ENCODE results near the gene ARL2BP. TPM values are rescaled to one million over a fixed set of nuclear protein-coding genes. Genes with fewer than 3 reads are reported as not detected.
A peak's percentile ranks its signal among the peaks of the same experiment; 100 is the strongest.

The ARL2BP gene
- total and polyA plus RNA-seq, 2 of the 13 experiments (the other 11 are each of a cell fraction or from before 2014, with no cell fraction given) = 64.3 to 67.6 TPM

DNA sequence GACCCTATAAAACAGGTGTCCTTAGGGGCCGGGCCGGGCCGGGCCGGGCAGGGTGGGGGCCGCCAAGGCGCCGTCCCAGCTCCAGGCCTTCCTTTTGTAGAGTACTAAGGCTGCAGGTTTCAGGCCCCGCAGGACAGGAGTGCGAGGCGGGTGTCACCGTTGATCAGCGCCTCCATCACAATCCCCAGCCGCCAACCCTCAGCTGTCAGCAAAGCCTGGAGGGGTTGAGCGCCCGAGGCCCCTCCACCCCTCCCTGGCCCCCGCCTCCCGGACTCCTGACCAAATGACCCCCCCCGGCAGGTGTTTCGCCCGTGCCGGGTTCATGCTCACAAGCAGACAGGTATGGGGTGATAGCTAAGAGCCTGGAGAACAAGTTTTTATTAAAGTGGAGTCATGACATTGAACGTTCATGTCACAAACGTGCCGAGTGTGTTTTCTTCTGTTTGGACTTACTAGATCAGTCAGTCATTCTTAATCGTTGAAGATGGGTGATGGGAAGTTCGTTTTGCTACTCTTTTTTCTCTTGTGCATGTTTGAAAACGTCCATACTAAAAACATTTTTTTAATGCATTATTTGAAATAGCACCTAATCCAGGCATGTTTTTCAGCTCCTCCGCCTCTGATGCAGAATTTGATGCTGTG, 534 bp downstream of the ARL2BP start (continued):
- TF ChIP-seq KLF15 (CRISPR knock-in tag; IDR thresholded peaks at IDR 0.05; ENCODE audit: borderline replicate concordance) = 0 out of 2 replicates have a peak, but pooled peaks have one; percentile 11
- 0 out of 2 replicates have a peak, but pooled peaks have one; percentile 8 for TF ChIP-seq ZNF678 (CRISPR knock-in tag; IDR thresholded peaks at IDR 0.05)
- TF ChIP-seq MTA1 (CRISPR knock-in tag; IDR thresholded peaks at IDR 0.05; ENCODE audit: borderline replicate concordance) = 0 out of 2 replicates have a peak, but pooled peaks have one; percentile 20
- no peak for TF ChIP-seq TOE1 (CRISPR knock-in tag; IDR thresholded peaks at IDR 0.05)
- no peak for TF ChIP-seq KMT2B (CRISPR knock-in tag; IDR thresholded peaks at IDR 0.05)
- no peak; the same call in 1 of the 2 replicates for TF ChIP-seq IRF2 (CRISPR knock-in tag; IDR thresholded peaks at IDR 0.05)
- TF ChIP-seq SP1 (IDR thresholded peaks at IDR 0.05) = no peak
- no peak for TF ChIP-seq SP1 (CRISPR knock-in tag; IDR thresholded peaks at IDR 0.05)
- no peak for TF ChIP-seq BRD4 (CRISPR knock-in tag; IDR thresholded peaks at IDR 0.05)
- peak; percentile 67 for TF ChIP-seq SRSF1 (optimal IDR thresholded peaks at IDR 0.05; ENCODE audit: low read depth, low read length)
- no peak for TF ChIP-seq MYNN (CRISPR knock-in tag; IDR thresholded peaks at IDR 0.05; ENCODE audit: low read depth)
- no peak for TF ChIP-seq PAX8 (CRISPR knock-in tag; IDR thresholded peaks at IDR 0.05; ENCODE audit: borderline replicate concordance)
- TF ChIP-seq, protein P1, sequence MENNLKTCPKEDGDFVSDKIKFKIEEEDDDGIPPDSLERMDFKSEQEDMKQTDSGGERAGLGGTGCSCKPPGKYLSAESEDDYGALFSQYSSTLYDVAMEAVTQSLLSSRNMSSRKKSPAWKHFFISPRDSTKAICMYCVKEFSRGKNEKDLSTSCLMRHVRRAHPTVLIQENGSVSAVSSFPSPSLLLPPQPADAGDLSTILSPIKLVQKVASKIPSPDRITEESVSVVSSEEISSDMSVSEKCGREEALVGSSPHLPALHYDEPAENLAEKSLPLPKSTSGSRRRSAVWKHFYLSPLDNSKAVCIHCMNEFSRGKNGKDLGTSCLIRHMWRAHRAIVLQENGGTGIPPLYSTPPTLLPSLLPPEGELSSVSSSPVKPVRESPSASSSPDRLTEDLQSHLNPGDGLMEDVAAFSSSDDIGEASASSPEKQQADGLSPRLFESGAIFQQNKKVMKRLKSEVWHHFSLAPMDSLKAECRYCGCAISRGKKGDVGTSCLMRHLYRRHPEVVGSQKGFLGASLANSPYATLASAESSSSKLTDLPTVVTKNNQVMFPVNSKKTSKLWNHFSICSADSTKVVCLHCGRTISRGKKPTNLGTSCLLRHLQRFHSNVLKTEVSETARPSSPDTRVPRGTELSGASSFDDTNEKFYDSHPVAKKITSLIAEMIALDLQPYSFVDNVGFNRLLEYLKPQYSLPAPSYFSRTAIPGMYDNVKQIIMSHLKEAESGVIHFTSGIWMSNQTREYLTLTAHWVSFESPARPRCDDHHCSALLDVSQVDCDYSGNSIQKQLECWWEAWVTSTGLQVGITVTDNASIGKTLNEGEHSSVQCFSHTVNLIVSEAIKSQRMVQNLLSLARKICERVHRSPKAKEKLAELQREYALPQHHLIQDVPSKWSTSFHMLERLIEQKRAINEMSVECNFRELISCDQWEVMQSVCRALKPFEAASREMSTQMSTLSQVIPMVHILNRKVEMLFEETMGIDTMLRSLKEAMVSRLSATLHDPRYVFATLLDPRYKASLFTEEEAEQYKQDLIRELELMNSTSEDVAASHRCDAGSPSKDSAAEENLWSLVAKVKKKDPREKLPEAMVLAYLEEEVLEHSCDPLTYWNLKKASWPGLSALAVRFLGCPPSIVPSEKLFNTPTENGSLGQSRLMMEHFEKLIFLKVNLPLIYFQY (CRISPR knock-in tag; IDR thresholded peaks at IDR 0.05; ENCODE audit: borderline replicate concordance) = peak; percentile 74; the same call in 1 of the 2 replicates
- TF ChIP-seq SP140L (CRISPR knock-in tag; IDR thresholded peaks at IDR 0.05; ENCODE audit: borderline replicate concordance) = peak; percentile 3; the same call in 1 of the 2 replicates
- TF ChIP-seq HNRNPLL (IDR thresholded peaks at IDR 0.05; ENCODE audit: low read depth, low read length, poor library complexity, severe bottlenecking) = no peak
- TF ChIP-seq JARID2 (CRISPR knock-in tag; IDR thresholded peaks at IDR 0.05; ENCODE audit: insufficient replicate concordance) = no peak
- TF ChIP-seq, protein P2, sequence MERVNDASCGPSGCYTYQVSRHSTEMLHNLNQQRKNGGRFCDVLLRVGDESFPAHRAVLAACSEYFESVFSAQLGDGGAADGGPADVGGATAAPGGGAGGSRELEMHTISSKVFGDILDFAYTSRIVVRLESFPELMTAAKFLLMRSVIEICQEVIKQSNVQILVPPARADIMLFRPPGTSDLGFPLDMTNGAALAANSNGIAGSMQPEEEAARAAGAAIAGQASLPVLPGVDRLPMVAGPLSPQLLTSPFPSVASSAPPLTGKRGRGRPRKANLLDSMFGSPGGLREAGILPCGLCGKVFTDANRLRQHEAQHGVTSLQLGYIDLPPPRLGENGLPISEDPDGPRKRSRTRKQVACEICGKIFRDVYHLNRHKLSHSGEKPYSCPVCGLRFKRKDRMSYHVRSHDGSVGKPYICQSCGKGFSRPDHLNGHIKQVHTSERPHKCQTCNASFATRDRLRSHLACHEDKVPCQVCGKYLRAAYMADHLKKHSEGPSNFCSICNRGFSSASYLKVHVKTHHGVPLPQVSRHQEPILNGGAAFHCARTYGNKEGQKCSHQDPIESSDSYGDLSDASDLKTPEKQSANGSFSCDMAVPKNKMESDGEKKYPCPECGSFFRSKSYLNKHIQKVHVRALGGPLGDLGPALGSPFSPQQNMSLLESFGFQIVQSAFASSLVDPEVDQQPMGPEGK (CRISPR knock-in tag; IDR thresholded peaks at IDR 0.05) = peak; percentile 94
- TF ChIP-seq TFDP2 (CRISPR knock-in tag; IDR thresholded peaks at IDR 0.05) = no peak
- no peak for TF ChIP-seq ZNF703 (CRISPR knock-in tag; IDR thresholded peaks at IDR 0.05; ENCODE audit: borderline replicate concordance)
- TF ChIP-seq, protein P3, sequence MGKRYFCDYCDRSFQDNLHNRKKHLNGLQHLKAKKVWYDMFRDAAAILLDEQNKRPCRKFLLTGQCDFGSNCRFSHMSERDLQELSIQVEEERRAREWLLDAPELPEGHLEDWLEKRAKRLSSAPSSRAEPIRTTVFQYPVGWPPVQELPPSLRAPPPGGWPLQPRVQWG (CRISPR knock-in tag; IDR thresholded peaks at IDR 0.05; ENCODE audit: borderline replicate concordance, low read depth) = no peak
- no peak for TF ChIP-seq MED13 (CRISPR knock-in tag; IDR thresholded peaks at IDR 0.05)
- no peak for TF ChIP-seq MATR3 (CRISPR knock-in tag; IDR thresholded peaks at IDR 0.05)
